Cerebellar cortex (tissue), 1 donor: ENCODE results near the gene DIS3L.
A peak's percentile ranks its signal among the peaks of the same experiment; 100 is the strongest.
"Not testable (repeated sequence)": the region's sequence is repeated elsewhere in the genome, so short reads cannot be mapped to it uniquely, and the experiment has no call there.

ENCODE experiments used
- DNase-seq: peaks from one replicate; pipeline ENCODE4 v3.0.0-alpha.2; 2015; ENCODE audit warnings: low spot score

DIS3L gene

GRCh38 chr15:66293419-66294156 lies at the start of gene DIS3L:
Gene DIS3L (plus strand): TSS chr15:66293568. CDS start chr15:66293597, 29 bp downstream.
- DNase-seq: peak; percentile 53

- not testable (repeated sequence) for DNase-seq
These were observed 47.5 kb upstream of the DIS3L start for GRCh38 chr15:66245832-66246231.

- DNase-seq: no peak
These were observed 46.4 kb upstream of the DIS3L start for GRCh38 chr15:66246937-66247336.

- DNase-seq: no peak
These were observed 43.7 kb upstream of the DIS3L start for GRCh38 chr15:66249605-66250174.

DNA sequence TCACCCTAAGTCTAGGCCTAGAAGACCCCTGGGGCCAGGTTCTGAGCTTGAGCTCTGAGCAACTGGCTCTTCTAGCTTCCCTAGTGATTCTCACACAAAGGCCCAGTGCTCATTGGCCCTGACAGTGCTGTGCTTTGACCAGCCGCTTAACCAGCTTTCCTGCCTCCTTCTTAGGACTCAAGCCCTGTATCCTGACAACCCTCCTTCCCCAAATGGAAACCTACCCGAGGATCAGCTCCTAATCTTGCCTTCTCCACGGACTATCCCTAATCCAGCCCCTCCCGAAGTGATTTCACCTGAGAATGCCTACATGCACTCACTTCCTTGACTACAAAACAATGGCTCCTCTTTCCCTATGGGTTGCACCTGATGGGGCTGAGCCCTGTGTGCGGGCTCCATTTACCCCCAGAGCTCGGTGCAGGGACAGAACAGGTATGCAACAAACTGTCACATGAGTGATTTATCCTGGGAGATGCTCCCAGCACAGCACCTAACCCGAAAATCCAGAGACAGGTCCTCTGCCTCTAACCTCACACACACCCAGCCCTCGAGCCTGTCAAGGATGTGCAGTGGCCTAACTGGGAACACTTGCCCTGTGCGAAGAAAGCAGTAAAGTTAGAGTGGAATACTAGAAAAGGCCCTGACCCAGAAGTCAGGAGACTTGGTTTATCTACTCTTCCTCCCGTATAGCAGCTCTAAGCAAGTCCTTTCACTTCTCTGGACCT lies 42.1 kb upstream of the DIS3L start:
- DNase-seq: no peak

- peak; percentile 67 for DNase-seq
These were observed 41.3 kb upstream of the DIS3L start for GRCh38 chr15:66251790-66252684.

DNA sequence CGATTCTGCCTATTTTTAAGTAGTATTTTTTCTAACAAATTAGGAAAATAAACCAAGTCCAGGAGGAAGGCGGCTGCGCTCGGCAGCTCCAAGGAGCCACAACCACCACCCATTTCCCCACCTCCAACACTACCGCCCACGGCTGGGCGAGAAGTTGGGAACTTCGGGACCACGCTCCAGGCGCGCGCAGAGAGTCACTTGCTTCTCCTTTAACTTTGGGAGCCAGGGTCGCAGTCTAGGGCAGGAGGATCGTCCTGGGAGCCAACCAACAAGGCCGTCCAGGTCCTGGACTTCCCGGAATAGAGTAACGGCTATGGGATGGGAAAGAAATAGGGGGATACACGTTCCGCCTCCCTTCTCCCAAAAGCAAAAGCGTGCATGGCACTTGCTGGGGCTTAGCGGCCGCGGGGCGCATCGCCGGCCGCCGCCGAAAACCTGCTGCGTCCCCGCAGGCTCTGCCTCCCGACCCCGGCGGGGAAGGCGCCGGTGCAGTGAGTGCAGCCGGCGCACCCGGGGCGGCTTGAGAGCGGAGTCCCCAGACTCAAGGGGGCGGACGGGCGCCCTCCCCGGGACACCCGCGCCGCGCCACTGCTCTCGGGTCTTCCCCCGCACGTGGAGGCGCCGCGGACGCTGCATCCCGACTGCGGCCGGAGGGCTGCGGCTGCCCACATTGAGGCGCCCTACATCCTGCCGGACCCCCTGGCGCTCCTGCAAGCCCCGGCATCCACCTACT lies 40.5 kb upstream of the DIS3L start:
- no peak for DNase-seq

GRCh38 chr15:66253418-66254088 lies 39.8 kb upstream of the DIS3L start, which contains the start of gene MEGF11:
Gene MEGF11 (minus strand): TSS chr15:66253750. CDS start chr15:66128403, 125,347 bp downstream.
- peak; percentile 85 for DNase-seq

GRCh38 chr15:66254089-66254950 lies 39.0 kb upstream of the DIS3L start:
- no peak for DNase-seq

GRCh38 chr15:66254951-66255676 lies 38.3 kb upstream of the DIS3L start:
- no peak for DNase-seq

DNA sequence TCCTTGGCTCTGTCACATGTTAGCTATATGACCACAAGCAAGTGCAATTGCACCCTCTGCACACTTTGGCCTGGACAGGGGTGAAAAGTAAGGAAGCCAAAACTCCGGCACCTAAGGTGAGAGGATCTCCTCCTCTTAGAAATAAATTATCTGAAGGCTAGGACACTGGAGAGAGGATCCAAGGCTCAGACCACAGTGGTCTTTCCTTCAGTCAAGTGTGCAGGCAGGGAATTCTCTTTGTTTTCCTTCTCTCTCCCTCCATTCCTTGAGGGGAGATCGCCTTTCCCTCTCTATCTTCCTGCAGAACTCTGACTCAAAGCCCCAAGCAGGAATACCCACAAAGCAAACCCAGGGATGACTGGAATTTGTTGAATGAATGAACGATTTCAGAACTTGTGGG lies 36.7 kb upstream of the DIS3L start:
- no peak for DNase-seq

DNA sequence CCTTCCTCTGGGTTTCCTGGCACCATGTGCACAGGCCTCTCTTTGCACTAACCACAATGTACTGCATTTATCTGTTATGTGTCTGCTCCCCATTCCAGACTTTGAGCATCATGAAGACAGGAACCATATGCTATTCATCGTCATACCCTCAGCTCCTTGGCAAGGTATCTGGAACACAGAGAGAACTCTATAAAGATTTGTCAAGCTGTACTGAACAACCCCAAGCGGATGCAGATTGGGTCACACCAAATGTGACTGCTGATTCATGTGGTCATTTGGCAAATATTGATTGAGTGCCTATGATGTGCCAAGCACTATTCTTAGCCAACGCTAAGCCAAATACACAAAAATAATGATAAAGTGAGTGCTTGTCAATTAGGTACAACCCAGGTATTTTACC lies 32.3 kb upstream of the DIS3L start:
- peak; percentile 82 for DNase-seq

DNA sequence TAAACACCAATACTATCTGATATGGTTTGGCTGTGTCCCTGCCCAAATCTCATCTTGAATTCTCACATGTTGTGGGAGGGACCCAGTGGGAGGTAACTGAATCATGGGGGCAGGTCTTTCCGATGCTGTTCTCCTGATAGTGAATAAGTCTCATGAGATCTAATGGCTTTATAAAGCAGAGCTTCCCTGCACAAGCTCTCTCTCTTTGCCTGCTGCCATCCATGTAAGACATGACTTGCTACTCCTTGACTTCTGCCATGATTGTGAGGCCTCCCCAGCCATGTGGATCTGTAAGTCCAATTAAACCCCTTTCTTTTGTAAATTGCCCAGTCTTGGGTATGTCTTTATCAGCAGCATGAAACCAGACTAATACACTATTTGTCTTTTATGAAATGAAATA lies 30.5 kb upstream of the DIS3L start:
- not testable (repeated sequence) for DNase-seq

DNA sequence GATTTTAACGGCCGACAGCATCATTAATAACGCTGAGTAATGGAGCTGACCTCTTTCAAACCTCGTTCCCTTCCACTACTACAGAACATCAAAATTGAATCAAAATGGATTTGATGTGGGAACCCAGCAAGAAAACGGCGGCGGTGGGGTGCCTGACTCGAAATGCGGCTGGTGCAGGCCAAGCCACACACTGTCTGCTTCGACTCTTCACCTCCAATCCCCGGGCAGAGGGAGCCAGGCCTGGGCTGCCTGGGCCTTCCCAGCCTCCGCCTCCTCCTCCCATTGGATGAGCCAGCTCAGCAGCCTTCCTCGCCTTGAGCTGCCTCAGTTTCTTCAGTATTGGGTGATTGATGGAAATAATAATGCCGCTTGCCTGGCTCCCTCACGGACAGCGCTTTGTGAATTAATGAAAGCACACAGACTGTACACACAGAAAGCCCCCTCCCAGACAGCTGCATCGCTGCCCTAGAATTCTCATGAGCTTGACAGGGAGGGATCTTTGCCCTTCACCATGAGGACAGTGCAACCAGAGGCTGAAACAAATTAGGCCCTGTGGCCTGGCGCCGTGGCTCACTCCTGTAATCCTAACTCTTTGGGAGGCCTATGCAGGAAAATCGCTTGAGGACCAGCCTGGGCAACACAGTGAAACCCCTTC lies 28.4 kb upstream of the DIS3L start:
- no peak for DNase-seq

- DNase-seq: no peak
These were observed 23.9 kb upstream of the DIS3L start for GRCh38 chr15:66269326-66270090.

GRCh38 chr15:66270932-66271331 lies 22.4 kb upstream of the DIS3L start:
- no peak for DNase-seq

DNA sequence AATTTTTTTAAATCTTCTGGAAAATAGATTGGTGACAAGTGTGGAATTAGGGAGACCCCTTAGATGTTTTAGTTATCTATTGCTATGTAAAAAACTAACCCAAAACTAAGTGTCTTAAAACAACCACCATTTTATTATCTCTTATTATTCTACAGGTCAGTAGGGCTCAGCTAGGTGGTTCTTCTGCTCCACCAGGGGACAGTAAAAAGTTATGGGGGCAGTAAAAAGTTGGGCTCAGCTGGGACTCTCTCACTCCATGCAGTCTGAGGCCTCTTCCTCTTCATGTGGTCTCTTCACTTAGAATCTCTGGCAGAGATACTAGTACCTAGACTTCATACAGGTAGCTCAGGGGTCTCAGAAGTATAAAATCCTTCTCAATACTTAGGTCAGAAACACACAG lies 18.0 kb upstream of the DIS3L start:
- DNase-seq: no peak

GRCh38 chr15:66276546-66276945 lies 16.8 kb upstream of the DIS3L start:
- DNase-seq: no peak
